ENCODE data around the gene ZNF101.

DNA sequence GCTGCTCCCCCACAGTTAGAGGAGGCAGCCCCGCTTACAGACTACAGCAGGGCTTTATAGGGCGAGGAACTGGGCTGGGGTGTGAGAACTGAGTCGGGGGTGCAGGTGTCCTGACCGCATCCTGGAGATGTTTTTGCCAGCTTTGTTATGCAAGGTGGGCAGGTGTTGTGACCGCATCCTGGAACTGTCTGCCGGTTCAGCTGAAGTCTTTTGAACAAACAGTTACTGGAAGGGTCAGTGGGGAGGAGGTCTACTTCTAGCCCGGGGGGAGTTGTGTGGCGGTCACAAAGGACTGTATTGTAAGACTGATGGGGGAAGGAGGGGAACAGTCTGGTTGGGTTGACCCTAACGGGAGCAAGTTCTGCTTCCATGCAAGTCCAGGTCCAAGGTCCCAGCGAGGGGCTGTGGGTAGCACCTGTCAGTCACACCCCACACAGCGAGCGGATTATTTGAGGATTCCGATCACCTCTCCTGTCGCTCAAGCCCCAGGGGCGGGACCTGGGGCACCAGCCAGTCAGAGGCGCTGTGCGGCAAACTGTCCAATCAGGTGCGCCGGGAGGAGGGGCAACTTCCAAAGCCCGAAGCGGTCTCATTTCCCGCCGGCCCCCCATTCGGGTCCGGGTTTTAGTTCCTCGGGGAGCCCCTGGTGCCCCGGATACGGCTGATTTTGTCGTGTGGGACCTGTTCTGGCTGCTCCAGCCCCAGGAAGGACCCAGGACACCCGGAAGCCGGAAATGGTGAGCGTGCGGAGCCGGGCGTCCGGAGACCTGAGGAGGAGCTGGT is at the start of gene ZNF101:
- TF ChIP-seq POLR2A (IDR thresholded peaks at IDR 0.05): no peak
- TF ChIP-seq, protein P1, sequence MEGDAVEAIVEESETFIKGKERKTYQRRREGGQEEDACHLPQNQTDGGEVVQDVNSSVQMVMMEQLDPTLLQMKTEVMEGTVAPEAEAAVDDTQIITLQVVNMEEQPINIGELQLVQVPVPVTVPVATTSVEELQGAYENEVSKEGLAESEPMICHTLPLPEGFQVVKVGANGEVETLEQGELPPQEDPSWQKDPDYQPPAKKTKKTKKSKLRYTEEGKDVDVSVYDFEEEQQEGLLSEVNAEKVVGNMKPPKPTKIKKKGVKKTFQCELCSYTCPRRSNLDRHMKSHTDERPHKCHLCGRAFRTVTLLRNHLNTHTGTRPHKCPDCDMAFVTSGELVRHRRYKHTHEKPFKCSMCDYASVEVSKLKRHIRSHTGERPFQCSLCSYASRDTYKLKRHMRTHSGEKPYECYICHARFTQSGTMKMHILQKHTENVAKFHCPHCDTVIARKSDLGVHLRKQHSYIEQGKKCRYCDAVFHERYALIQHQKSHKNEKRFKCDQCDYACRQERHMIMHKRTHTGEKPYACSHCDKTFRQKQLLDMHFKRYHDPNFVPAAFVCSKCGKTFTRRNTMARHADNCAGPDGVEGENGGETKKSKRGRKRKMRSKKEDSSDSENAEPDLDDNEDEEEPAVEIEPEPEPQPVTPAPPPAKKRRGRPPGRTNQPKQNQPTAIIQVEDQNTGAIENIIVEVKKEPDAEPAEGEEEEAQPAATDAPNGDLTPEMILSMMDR (IDR thresholded peaks at IDR 0.05): no peak

All from testis (tissue), 2 donors.